CD4-positive, alpha-beta T cell treated with Interleukin-21 for 1 hour (primary cell): ENCODE results near the gene NOTCH4.
"Not testable (repeated sequence)": the region's sequence is repeated elsewhere in the genome, so short reads cannot be mapped to it uniquely, and the experiment has no call there.

ENCODE experiments used
- DNase-seq: peaks from one replicate; pipeline ENCODE4 v3.0.0-alpha.2; 2020

The NOTCH4 gene

DNA sequence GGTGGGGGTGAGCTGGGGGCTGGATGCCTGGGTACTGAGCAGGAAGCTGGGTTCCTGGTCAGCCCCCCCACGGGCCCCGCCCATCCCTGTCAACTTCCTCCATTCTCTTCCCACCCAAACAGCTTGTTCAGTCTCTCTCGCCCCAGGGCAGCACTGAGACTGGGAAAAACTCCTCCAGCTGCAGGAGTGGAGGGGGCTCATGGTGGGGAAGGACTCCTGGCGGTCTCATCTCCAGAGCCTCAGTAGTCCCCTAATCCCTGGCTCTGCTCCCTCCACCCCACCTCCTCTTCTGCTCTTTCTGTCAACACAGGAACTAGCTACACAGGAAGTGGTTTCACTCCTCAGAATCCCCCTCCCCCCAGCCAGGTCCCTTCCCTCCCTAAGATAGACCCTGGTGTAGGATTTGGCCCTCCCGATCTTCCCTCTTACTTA, 31.2 kb downstream of the NOTCH4 start, which contains the start of gene GPSM3:
Gene GPSM3 (minus strand): TSS at position 36 of the 432 bp plus-strand sequence. CDS start 130 bp downstream, outside the sequence.
- peak; percentile 64 for DNase-seq

DNA sequence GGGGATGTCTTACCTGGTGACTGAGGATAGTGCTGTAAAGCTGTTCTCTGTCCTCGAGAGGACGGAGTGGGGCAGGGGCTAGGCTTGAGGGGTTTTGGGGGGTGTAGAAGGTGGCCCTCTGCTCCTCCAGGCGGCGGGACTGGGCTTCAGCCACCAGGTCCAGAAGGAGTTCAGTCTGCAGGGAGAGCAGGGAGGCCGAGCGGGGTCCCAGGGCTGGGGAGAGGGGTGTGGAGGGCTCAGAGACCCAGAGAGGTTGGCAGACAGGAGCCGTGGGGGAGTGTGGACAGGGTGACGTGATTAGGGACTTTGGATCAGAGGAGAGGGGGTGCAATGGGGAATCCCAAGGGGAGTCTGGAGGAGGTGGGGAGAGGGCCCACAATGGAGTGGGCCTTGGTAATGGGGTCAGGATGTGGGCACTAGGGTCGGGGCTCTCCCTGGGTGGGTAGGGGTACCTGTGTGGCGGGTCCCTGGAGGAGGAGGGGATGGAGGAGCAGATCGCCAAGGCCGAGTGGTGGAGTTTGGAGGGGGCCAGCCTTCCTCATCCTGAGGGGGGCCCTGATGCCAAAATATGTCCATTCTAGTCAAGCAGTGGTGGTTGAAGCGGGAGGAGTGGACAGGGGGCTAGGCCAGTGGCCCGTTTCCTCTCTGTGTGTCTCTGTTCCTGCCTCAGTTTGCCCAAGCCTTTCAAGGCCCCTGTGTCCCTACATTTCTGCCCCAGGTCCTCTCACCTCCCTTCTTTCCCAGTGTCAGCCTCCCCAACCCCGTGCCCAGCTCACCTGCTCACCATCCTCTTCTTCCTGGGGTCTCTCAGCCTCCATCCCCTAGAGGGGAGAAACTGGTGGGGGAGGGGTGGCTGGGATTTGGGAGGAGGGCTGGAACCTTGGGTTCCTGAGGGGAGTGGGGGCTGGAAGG, 31.9 kb downstream of the NOTCH4 start:
- DNase-seq: peak; percentile 68

DNA sequence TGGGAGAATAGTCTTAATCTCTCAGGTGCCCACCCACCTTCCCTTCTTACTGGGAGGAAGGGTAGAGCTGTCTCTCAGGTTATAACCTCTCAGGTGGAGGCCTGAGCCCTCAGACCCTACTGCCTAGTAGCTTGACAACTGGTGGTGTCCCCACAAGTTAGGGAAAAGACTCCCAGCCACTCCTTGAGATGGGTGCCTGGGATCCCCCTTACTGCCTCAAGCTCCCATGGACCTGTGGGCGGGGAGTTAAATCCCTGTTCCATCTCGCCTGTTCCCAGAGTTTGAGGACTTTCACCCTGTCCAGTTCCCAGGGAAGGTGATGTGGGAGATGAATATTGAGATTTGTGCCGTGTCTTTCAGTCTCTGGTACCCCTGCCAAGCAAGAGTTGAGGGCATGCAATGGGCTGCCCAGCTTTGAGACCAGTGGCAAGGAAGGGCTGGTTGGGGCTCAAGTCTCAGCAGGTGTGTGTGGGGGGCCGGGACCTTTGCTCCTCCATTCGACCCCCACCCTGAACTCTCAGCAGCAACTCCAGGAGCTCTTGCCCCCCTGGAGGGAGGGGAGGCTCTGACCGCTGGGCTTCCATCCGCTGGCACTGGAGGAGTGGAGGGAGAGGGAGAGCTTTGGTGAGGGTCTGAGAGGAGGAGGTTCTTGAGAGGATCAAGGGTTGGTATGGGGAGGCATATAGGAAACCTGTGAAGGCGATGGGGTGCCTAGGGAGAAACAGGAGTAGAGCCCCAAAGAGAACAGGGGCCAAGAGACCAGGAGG, 32.8 kb downstream of the NOTCH4 start:
- peak; percentile 21 for DNase-seq

DNA sequence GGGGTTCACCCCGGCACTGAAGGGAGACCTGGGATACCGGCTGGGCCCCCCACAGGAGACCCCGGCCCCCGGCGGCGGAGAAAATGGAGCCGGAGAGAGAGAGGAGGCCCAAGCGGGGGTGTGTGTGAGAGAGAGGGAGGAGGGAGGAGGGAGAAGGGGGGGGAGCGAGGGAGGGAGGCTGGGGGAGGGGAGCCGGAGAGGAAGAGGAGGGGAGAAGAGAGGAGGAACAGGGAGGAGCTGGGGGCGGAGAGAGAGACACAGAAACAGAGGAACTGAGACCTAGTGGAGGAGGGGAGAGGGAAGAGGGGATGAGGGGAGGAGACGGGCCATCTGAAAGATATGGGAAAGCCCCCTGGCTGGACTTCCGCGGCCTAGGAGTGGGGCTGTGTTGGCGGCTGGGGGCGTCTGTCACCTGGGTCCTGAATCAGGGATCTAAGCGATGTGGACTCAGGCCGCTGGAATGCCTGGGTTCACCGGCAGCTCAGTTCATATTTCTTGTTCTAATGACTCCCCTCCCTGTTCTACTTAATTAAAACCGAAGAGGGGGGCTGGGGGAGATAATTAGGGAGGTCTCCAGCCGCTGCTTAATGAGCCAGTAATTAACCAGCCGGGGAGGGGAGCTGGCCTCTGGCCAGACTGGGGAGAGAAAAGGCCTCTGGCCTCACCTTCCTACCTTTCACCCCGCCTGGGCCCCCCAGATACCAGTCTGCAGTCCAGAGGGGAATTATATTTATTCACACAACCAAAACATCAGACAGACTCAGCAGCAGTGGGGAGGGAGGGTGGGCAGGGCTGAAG, 33.6 kb downstream of the NOTCH4 start, which contains the start of gene PBX2:
Gene PBX2 (minus strand): TSS at position 149 of the 798 bp plus-strand sequence. CDS start 287 bp downstream, outside the sequence.
- peak; percentile 92 for DNase-seq

DNA sequence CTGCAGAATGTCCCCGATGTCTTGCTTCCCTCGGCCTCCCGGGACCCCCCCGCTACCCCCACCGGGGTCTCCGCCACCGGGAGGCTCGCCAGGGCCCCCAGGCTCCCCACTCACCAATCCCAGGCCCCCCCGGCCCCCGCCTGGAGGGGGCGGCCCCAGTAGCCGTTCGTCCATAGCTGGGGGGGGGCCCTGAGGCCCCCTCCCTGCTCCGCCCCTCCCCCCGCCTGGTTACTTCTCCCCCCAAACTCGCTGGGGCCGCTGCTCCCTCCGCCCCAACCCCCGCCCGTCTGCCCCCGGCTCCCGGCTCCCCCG, 34.2 kb downstream of the NOTCH4 start:
- DNase-seq: no peak

DNA sequence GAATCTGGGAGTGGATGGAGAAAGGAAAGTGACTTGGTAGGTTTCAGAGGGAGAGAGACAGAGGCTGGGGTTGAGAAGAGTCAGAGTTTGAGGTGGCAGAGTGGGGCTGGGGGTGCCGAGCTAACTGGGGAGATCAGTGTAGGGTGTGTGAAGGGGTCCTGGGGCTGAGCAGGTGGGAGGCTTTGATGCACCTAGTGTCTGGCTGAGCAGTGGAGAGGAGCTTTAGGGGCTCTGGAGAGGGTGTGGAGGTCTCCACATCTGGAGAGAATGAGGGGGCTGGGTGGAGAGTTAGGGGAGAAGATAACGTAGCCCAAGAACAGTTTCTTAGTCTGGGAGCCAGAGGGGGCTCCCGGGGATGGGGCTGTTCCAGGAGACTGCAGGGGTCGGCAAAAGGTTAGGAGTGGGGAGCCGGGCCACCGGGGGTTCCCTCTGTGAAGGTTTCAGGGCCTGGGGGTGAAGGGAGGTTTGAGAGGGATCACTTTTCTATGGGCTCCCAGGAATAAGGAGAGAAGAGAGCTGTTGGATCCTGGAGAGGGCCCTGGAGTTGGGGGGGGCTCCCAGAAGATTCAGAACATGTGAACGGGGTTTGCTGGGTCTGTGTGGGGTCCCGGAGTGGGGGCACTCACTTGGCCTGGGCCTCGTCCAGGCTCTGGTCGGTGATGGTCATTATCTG, 34.7 kb downstream of the NOTCH4 start:
- no peak for DNase-seq

DNA sequence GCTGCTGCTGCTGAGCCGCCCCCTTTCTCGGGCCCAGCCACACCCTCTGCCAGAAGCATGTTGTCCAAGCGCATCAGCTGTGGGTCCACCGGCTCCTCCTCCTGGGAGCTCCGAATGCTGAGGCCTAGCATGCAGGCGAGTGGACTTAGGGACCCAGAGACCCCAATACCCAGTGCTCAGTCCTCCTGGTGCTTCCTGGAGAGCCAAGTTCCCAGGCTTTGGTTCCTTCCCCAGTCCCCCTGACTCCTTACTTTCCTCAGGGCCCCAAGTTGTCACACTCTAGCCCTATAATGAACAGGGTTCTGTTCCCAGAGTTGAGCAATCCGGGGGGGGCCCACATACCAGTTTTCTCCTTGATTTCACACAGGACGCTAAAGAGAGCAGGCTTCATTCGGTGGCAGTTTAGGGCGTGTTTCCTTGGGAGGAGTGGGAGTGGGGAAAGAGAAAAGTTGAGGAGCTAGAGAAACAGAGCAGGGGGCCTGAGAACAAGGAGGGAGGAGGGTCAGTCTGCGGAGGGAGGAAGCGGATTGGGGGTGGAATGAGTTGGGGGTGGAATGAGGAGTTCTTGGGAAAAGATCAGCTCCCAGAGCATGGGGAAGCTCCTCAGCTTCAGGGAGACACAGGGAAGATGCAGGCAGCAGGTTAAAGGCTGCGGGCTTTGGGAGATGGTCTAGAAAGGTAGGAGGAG, 35.3 kb downstream of the NOTCH4 start:
- no peak for DNase-seq

DNA sequence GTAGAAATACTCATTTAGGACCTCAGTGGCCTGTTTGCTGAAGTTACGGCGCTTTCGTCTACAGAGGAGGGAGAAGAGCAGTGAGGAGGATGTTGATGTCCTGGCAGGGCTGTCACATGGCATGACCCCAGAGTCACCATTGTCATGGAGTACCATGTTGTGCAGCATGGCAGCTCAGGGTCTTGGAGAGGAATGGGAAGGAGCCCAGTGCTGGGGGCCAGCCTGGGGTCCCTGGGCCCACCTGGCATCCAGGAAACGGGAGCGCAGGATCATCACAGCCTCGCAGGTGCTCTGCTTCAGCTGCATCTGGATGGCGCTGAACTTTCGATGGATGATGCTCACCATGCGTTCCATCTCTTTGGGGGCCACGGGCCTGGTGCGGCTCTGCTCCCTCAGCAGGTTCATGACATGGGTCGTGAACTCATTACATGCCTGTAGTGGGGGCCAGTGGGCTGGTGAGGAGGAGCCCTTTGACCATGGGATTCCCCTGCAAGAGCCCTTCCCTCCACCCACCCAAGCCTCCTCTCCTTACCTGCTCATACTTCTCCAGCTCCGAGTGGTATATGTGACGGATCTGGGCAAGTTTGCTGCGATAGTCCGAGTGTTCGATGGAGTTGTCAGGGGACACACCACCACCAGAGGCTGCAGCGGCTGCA, 36.0 kb downstream of the NOTCH4 start:
- DNase-seq: not testable (repeated sequence)

DNA sequence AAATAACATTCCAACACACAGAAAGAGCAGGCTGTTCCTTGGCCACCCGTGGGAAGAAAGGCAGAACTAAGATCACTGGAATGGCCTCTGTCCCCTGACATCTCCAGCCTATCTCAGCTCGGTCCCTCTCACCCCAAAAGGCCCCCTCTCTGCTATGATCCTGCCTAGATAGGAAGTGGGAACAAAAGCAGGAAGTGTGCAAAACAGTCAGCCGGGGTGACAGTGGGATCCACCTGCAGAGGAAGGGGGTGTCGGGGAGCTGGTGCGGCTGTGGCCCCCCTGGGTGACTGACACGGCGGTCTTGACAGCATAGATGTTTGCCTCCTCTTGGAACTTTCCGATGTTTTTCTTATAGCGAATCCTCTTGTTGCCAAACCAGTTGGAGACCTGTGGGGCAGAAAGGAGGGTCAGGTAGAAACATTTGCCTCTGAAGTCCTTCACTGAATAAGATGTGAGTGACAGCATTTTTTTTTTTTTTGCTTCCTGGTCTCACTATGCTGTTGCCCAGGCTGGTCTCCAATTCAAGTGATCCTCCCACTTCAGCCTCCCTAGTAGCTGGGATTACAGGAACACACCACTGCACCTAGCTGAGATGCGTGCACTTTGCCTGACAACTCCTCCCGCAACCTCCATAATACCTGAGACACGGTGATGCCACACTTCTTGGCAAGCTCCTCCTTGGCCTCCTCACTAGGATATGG, 36.7 kb downstream of the NOTCH4 start:
- peak; percentile 19 for DNase-seq

DNA sequence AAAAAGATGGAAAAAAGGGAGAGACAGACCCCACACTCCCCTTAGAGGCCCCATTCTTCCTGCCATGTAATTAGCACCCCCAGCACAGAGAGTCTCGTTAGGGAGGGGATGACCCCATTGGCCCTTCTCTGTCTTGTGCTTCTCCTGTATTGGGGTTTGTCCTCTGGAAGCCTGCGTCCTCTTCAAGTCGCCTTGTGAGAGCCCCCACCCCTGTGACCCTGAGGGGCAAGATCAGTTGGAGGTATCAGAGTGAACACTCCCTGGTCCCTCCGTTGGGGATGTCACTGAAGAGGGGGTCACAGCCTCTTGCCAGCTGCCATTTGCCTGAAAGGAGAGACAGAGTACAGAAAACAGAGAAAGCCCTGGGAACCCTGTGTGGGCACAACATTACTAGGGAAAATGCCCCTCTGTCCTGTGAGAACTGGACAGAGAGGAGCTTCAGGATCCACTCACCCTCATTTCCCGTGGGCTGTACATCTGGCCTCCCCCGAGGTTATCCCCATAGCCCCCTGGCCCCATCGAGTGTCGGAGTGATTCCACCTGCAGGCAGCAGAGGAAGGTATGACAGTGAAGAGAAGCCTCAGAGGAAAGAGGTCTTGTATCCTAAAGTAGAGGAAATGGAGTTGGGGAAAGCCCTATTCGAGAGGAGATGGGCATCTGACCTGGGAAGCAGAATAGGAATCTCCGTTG, 37.6 kb downstream of the NOTCH4 start:
- DNase-seq: not testable (repeated sequence)

DNA sequence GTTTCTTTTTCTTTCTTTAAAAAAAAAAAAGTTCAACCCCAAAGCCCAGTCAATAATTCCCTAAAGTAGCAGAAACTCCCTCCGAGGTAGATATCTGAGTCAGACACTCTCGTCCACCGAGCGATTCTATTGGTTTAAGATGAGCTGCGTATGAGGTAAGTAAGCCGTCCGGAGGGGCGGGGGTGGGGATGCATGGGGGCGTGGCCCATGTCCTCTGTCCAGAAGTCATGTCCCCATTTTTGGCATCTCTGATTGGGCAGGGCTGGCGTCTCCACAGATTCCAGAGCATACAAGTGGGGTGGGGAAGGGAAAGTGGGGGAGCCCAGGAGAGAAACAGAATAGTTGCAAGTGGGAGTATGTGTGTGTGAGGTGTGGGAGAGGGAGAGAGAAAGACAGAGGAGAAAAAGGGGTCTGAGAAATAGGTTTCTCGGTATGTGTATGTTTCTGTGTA, 38.2 kb downstream of the NOTCH4 start:
- DNase-seq: peak; percentile 79

DNA sequence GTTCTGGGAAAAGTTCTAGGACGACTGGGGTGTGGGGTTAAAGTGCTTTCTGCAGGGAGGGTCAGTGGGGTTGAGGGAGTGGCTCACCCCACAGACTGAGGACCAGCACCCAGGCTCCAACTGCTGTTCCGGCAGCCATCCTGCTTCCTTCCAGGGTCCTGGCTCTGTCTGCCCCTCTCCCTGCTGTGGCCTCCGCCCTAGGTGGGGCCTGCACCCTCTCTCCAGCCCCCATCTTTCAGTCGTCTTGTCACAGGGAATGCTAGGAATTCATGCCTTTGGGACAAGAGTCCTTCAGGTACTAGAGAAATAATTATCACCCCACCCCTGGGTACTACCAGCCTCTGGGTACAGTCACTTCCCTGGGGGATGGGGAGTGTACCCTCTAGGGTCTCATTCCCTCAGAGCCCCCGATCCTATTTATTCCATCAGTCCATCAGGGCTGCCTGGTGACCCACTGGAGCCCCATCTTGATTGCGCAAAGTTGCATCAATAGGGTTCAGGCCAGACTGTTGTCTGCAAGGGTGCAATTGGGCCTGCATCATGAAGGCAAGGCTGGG, 39.7 kb downstream of the NOTCH4 start, which contains the start of gene AGER:
Gene AGER (minus strand): TSS at position 170 of the 557 bp plus-strand sequence. CDS start 31 bp downstream, at position 139.
- DNase-seq: no peak

DNA sequence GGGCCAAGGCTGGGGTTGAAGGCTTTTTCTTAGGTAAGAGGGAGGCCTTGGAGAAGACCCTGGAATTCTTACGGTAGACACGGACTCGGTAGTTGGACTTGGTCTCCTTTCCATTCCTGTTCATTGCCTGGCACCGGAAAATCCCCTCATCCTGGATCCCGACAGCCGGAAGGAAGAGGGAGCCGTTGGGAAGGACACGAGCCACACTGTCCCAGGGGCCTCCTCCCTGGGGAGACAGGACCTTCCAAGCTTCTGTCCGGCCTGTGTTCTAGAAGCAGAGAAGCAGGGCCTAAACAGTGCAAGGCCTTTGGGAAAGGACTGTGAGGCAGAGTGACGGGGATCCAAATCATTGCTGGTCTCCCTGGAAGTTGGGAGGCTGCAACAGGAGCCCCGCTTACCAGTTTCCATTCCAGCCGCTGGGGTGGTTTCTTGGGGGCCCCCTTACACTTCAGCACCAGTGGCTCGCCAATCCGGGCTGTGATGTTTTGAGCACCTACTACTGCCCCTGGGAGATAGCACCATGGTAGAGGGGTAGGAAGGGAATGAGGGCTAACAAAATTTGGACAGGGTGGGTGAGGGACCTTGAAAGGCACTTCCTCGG, 40.3 kb downstream of the NOTCH4 start:
- DNase-seq: no peak

DNA sequence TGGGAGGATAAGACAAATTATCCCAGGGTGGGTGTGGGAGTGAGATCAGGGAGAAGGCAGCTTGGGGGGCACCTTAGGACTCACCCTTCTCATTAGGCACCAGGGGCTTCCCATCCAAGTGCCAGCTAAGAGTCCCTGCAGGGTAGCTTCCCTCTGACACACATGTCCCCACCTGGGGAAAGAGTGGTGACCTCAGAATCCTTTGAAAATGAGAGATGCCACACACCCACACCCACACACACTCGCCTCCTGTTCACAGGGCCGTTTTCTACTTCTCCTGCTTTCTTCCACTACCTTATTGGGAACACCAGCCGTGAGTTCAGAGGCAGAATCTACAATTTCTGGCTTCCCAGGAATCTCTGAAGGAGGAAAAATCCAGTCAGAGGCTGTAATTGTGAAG, 40.8 kb downstream of the NOTCH4 start:
- DNase-seq: no peak

DNA sequence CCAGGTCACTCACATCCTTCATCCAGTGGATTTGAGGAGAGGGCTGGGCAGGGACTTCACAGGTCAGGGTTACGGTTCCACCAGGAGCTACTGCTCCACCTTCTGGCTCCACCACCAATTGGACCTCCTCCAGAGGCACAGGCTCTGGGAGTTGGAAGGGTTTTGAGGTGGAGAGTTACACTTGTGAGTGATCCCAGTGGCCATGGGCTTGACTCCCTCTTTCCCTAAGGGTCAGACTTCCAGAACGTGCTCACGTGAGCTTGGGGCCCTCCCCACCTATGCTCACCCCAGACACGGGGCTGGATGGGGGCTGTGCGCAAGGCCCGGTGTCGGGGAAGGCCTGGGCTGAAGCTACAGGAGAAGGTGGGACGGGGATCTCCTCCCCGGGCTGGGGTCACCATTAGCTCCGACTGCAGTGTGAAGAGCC, 41.3 kb downstream of the NOTCH4 start:
- DNase-seq: no peak

DNA sequence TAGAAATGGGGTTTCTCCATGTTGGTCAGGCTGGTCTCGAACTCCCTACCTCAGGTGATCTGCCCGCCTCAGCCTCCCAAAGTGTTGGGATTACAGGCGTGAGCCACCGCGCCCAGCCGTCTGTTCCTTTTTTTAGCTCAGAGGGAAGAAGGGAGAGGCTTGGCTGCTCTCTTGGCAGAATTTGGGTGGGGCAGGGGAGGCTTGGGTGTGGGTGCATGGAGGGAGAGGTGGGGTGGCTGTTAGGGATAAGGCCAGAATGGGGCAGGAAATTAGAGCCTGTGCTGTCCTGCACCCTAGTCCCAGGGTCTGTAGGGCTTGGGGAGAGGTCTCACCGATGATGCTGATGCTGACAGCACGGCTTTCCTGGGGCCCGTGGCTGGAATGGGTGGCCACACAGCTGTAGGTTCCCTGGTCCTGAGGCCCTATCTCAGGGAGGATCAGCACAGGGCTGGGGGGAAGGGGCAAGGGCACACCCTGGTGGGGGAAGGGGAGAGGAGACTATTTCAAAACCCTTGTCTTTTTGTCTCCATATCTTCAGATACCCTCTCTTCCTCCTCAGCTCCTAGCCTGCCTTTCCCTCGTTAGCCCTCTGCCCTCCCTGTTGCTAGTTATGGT, 41.8 kb downstream of the NOTCH4 start:
- DNase-seq: no peak

DNA sequence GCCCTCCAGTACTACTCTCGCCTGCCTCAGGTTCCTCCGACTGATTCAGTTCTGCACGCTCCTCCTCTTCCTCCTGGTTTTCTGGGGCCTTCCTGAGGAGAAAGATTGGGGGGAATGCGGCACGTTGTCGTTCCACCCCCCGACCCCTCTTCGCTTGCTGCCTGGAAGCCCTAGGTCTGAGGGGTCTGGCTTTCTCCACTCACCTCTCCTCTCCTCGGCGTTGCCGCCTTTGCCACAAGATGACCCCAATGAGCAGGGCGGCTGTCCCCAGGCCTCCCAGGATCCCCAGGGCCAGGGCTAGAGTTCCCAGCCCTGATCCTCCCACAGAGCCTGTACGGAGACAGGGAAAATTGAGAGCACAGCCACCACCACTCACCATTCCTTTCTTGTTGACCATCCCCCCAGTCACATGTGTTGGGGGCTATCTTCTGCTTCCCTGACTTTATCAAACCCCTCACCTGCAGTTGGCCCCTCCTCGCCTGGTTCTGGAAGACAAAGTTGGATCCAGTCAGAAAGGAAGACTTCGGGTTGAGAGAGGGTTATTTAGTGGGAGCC, 42.6 kb downstream of the NOTCH4 start:
- DNase-seq: no peak
